Kidney (tissue), 14 donors: Measurements from ENCODE around the gene OSBPL10. TPM values are rescaled to one million over a fixed set of nuclear protein-coding genes. Genes with fewer than 3 reads are reported as not detected.

Experiments
- DNase-seq, 5 donors: peaks; one replicate each; pipeline ENCODE4 v3.0.0-alpha.2; 2013 to 2020
- FAIRE-seq: peaks from 2 replicates; lab custom pipeline; 2012; peaks lifted over from hg19 to GRCh38; lab: Jason Lieb, UNC
- H3K27ac ChIP-seq, 2 donors: one replicate each; pipeline ENCODE4 v1.7.0; 2013; ENCODE audit warnings: low read depth in 2 of 2, low read length in 2 of 2, inconsistent platforms in 1 of 2
- H3K27me3 ChIP-seq: one replicate; pipeline ENCODE4 v1.7.1; 2013; ENCODE audit warnings: low read length, inconsistent platforms; ENCODE audit not compliant: control insufficient read depth, insufficient read depth
- H3K36me3 ChIP-seq, 3 donors: one replicate each; pipeline versions ENCODE4 v1.7.0 to v1.7.1; 2013; ENCODE audit warnings: low read length in 3 of 3, control low read depth in 1 of 3, inconsistent platforms in 1 of 3; ENCODE audit not compliant: insufficient read depth in 3 of 3, control insufficient read depth in 2 of 3
- H3K4me1 ChIP-seq, 3 donors: one replicate each; pipeline versions ENCODE4 v1.7.0 to v1.7.1; 2013; ENCODE audit warnings: low read length in 3 of 3, inconsistent platforms in 1 of 3, low read depth in 1 of 3; ENCODE audit not compliant: control insufficient read depth in 2 of 3, insufficient read depth in 2 of 3
- H3K4me3 ChIP-seq, 3 donors: one replicate each; pipeline versions ENCODE4 v1.7.0 to v1.8.1; 2013; ENCODE audit warnings: low read length in 3 of 3, control low read depth in 1 of 3, inconsistent platforms in 1 of 3
- H3K9ac ChIP-seq, 3 donors: one replicate each; pipeline versions ENCODE4 v1.7.0 to v1.7.1; 2013; ENCODE audit warnings: low read length in 3 of 3, control low read depth in 1 of 3, inconsistent platforms in 1 of 3
- H3K9me3 ChIP-seq, 3 donors: one replicate each; pipeline versions ENCODE4 v1.7.0 to v1.7.1; 2013; ENCODE audit warnings: low read length in 3 of 3, control low read depth in 1 of 3, inconsistent platforms in 1 of 3; ENCODE audit not compliant: control insufficient read depth in 2 of 3, insufficient read depth in 1 of 3
- CTCF ChIP-seq: IDR thresholded peaks from 3 replicates; pipeline ENCODE4 v1.5.1; 2012; ENCODE audit warnings: mild to moderate bottlenecking, moderate library complexity, borderline replicate concordance; ENCODE audit not compliant: insufficient read depth; ENCODE audit errors: extremely low read depth
- intact Hi-C: fragments of 100-400 bp; cut with DNase I; formaldehyde crosslinking; loops from one replicate; pipeline ENCODE4 v1.11.1; 2022
- polyA plus RNA-seq: library from polyadenylated mRNA; stranded (reverse); fragments of 350-450 nt; fragmentation: Illumina TruSeq; extraction: RNeasy Lipid Tissue Mini Kit (QIAGEN cat#74804); gene quantifications from one replicate; pipeline ENCODE4 v1.2.3, GENCODE V29; 2014; ENCODE audit warnings: low read depth, low replicate concordance; ENCODE audit not compliant: insufficient read depth
- total RNA-seq: library from RNA; stranded (reverse); fragmentation: NEBNext Ultra II Directional; extraction: Animal tissue kit (Norgen Biotek cat#: 25700); gene quantifications from one replicate; pipeline ENCODE4 v1.2.1, GENCODE V29; 2021
- donor health status: control.
- donor health status: control.
- donor health status: control.
- donor health status: control.
- donor health status: control.
- donor health status: DM: yes; HTN: yes; CAD: no.
- donor health status: Normal renal cell carcinoma (clear cell type).

The OSBPL10 gene
- total and polyA plus RNA-seq, 2 donors from 2014 or later: 11.8 to 89.3 TPM

GRCh38 chr3:31823184-31823583 is 157.9 kb downstream of the OSBPL10 start:
- H3K27ac ChIP-seq: no peak overlapping the region
- intact Hi-C loops: no loop called here
- no peaks in the 10 kb centered on the region for H3K36me3 ChIP-seq
- H3K9ac ChIP-seq: no peak overlapping the region
- no peak overlapping the region for H3K4me3 ChIP-seq
- no peaks in the 10 kb centered on the region for H3K9me3 ChIP-seq
- no peaks in the 10 kb centered on the region for H3K27me3 ChIP-seq
- TF ChIP-seq CTCF: no peak
- peaks cover 0 to 4% (median 0%) of the 10 kb centered on the region in 3 donors for H3K4me1 ChIP-seq
- no peak for DNase-seq
- no peak for FAIRE-seq

- Histone ChIP-seq H3K27ac (no peak overlapping the region), H3K9me3 (no peaks in the 10 kb centered on the region), H3K9ac (no peak overlapping the region), H3K4me3 (no peak overlapping the region), H3K36me3 (no peaks in the 10 kb centered on the region), H3K27me3 (no peaks in the 10 kb centered on the region), H3K4me1 (peaks cover 0 to 4% (median 0%) of the 10 kb centered on the region in 3 donors)
- no peak for FAIRE-seq
- DNase-seq: no peak
- TF ChIP-seq CTCF: no peak
- intact Hi-C loops: no loop called here
Observed at GRCh38 chr3:31821118-31821517, 159.9 kb downstream of the OSBPL10 start.

- no peak overlapping the region for H3K27ac ChIP-seq
- no peaks in the 10 kb centered on the region for H3K36me3 ChIP-seq
- H3K9me3 ChIP-seq: no peaks in the 10 kb centered on the region
- FAIRE-seq (no peak), DNase-seq (no peak)
- peaks cover 0 to 4% (median 0%) of the 10 kb centered on the region in 3 donors for H3K4me1 ChIP-seq
- H3K27me3 ChIP-seq: no peaks in the 10 kb centered on the region
- intact Hi-C loops: no loop called here
- no peak overlapping the region for H3K4me3 ChIP-seq
- TF ChIP-seq CTCF: no peak
- no peak overlapping the region for H3K9ac ChIP-seq
Observed at GRCh38 chr3:31819441-31819840, 161.6 kb downstream of the OSBPL10 start.

GRCh38 chr3:31817411-31817966 is 163.6 kb downstream of the OSBPL10 start:
- Histone ChIP-seq H3K27me3 (no peaks in the 10 kb centered on the region), H3K27ac (no peak overlapping the region), H3K4me1 (peaks cover 0 to 4% (median 0%) of the 10 kb centered on the region in 3 donors), H3K9ac (no peak overlapping the region), H3K9me3 (no peaks in the 10 kb centered on the region), H3K36me3 (no peaks in the 10 kb centered on the region), H3K4me3 (no peak overlapping the region)
- no peak for DNase-seq
- intact Hi-C loops: no loop called here
- no peak for FAIRE-seq
- TF ChIP-seq CTCF: no peak
